NCI-H2081 treated with DMSO at 0.1 percent for 48 hours (cell line): ENCODE measurements around the gene ADCY9.

Experiments used
- DNase-seq: peaks from one replicate; lab custom pipeline; 2025; lab: John Stamatoyannopoulos, UW

The ADCY9 gene

GRCh38 chr16:4032768-4033167 lies 83.5 kb downstream of the ADCY9 start:
- DNase-seq = no peak

- DNase-seq = no peak
These were observed 88.1 kb downstream of the ADCY9 start for GRCh38 chr16:4028144-4028543.

GRCh38 chr16:4026854-4027253 lies 89.4 kb downstream of the ADCY9 start:
- no peak for DNase-seq

- no peak for DNase-seq
These were observed 90.8 kb downstream of the ADCY9 start for GRCh38 chr16:4025428-4025827.

- no peak for DNase-seq
These were observed 94.3 kb downstream of the ADCY9 start for GRCh38 chr16:4021916-4022315.

GRCh38 chr16:4021070-4021779 lies 95.0 kb downstream of the ADCY9 start:
- peak; percentile 96 for DNase-seq

GRCh38 chr16:4019371-4019791 lies 96.9 kb downstream of the ADCY9 start:
- no peak for DNase-seq

- no peak for DNase-seq
These were observed 97.9 kb downstream of the ADCY9 start for GRCh38 chr16:4018391-4018790.

- no peak for DNase-seq
These were observed 98.4 kb downstream of the ADCY9 start for GRCh38 chr16:4017807-4018206.

- no peak for DNase-seq
These were observed 99.6 kb downstream of the ADCY9 start for GRCh38 chr16:4016658-4017057.

GRCh38 chr16:4016005-4016352 lies 100.3 kb downstream of the ADCY9 start:
- no peak for DNase-seq

- no peak for DNase-seq
These were observed 100.8 kb downstream of the ADCY9 start for GRCh38 chr16:4015275-4016004.

GRCh38 chr16:4011940-4012629 lies 104.2 kb downstream of the ADCY9 start:
- no peak for DNase-seq

- DNase-seq = no peak
These were observed 104.9 kb downstream of the ADCY9 start for GRCh38 chr16:4011225-4011939.

GRCh38 chr16:4010225-4011158 lies 105.8 kb downstream of the ADCY9 start:
- DNase-seq = no peak

- DNase-seq = no peak
These were observed 107.1 kb downstream of the ADCY9 start for GRCh38 chr16:4009177-4009576.

GRCh38 chr16:4008116-4008515 lies 108.1 kb downstream of the ADCY9 start:
- no peak for DNase-seq

- no peak for DNase-seq
These were observed 109.7 kb downstream of the ADCY9 start for GRCh38 chr16:4006397-4006999.

- no peak for DNase-seq
These were observed 110.5 kb downstream of the ADCY9 start for GRCh38 chr16:4005731-4006130.

- DNase-seq = no peak
These were observed 111.0 kb downstream of the ADCY9 start for GRCh38 chr16:4005281-4005680.

GRCh38 chr16:4004206-4004605 lies 112.0 kb downstream of the ADCY9 start:
- no peak for DNase-seq
